GM12801 (cell line): ENCODE measurements around the gene THRAP3.

ENCODE experiments used
- TF ChIP-seq, protein P1 (sequence below): IDR thresholded peaks from one replicate; pipeline ENCODE4 v1.5.1; 2011; ENCODE audit warnings: control low read depth; ENCODE audit not compliant: insufficient read length; ENCODE audit errors: extremely low read depth

Gene THRAP3

GRCh38 chr1:36303650-36304360, 79.6 kb downstream of the THRAP3 start:
- TF ChIP-seq, protein P1, sequence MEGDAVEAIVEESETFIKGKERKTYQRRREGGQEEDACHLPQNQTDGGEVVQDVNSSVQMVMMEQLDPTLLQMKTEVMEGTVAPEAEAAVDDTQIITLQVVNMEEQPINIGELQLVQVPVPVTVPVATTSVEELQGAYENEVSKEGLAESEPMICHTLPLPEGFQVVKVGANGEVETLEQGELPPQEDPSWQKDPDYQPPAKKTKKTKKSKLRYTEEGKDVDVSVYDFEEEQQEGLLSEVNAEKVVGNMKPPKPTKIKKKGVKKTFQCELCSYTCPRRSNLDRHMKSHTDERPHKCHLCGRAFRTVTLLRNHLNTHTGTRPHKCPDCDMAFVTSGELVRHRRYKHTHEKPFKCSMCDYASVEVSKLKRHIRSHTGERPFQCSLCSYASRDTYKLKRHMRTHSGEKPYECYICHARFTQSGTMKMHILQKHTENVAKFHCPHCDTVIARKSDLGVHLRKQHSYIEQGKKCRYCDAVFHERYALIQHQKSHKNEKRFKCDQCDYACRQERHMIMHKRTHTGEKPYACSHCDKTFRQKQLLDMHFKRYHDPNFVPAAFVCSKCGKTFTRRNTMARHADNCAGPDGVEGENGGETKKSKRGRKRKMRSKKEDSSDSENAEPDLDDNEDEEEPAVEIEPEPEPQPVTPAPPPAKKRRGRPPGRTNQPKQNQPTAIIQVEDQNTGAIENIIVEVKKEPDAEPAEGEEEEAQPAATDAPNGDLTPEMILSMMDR = no peak

- TF ChIP-seq, protein P1 = no peak
Observed at GRCh38 chr1:36304521-36304920, 80.3 kb downstream of the THRAP3 start.

DNA sequence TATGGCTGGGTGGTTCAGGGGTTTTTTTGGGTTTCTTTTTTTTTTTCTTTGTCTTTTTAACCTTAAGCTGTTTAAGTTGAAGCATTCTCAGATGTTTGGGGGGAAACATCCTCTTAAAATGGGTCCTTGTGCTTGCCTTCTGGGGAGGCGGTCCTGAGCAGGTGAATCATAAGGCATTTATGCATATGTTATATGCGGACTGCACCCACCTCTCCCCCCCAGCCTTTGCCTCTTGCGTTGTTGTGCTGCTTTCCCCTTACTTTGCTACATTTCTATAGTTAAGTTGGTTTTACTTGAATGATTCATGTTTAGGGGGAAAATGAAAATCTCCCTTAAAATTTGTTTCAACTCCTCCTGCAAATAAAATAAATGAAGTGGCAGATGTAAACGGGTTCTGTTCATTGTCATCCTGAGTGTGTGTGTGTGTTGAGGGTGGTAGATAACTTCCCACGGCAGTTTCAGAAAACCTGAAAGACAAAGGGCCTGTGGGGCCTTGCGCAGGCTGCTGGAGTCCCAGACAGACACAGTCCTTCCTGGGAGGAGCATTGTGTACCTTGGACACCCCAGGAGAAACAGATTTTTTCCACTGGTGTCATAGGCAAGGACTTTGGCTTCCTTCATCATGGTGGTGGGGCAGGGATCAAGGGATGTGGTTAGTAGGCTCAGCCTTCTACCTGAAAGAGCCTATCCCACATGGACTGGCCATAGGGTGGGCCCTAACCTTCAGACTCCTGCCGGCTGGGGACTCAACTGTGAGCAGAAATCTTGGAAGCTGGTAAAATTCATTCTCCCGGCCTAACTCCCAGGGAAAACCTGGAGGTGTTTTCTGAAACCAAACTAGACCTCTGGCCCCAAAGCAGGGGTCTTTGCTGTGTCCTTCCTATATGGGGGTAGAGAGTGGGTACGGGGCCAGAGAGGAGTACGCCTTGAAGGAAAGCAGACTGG, 81.0 kb downstream of the THRAP3 start:
- TF ChIP-seq, protein P1 = no peak

DNA sequence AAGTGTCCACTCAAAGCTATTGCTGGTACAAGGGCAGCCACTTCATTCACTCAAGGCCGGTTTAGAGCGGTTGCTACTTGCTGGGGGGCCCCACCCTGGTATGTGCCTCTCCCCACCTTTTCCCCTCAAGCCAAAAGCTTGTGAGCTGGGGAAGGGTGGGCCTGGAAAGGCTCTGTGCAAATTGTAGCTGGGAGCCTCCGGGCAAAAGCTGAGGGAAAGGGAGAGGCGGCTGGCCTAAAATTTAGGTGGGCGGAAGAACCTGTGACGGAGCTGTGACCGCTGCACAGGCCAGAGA, 81.6 kb downstream of the THRAP3 start:
- TF ChIP-seq, protein P1 = no peak

DNA sequence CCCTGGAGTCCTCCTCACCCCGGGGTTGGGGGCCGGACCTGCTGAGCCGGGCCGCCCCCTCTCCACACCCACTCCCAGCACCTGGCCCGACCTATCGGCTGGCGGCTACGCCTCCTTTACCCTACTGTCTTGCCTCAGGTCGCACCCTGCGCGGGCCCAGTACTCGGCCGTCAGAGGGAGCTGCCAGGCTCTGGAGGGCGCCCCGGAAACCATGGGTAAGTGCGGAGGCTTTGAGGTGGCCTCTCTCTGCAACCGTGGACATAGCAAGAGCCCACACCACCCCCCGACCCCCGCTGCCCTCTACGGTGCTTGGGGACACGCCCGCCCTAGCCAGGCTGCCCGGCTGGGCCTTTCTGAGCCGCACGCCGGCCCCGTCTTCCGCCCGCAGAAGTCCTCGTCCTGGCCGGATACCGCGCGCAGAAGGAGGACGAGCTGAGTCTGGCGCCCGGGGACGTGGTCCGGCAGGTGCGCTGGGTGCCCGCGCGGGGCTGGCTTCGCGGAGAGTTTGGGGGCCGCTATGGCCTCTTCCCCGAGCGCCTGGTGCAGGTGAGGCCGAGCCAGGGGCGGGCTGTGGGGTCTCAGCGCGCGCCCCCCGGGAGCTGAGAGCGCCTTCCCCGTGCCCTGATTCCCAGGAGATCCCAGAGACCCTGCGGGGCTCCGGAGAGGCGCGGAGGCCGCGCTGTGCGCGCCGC, 82.1 kb downstream of the THRAP3 start, which contains the start of gene SH3D21:
TSS of gene SH3D21 (plus strand) at position 159 of the 692 bp plus-strand sequence. CDS start at position 212, 53 bp downstream.
- TF ChIP-seq, protein P1 = no peak

DNA sequence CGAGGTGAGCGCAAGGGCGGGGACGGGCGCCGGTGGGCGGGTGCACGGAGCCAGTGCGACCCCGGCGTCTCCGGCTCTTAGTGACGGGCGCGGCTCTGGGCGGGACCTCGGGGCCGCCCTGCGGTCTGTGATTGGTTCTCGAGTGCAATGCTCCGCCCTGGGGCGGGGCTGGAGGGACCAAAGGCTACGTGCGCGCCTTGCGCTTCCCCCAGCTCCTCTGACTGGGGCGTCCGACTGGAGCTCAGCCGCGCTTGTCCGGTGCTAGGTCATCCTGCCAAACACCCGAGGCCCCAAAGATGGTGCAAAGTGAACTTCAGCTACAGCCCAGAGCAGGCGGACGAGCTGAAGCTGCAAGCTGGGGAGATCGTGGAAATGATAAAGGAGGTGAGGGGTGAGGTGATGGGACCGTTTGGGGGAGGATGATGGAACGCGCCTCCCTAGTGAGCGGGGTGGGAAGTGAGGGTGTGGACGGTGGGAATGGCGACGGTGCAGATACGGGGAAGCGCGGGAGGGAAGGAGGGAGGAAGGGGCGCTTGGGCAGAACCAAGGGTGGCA, 82.7 kb downstream of the THRAP3 start:
- TF ChIP-seq, protein P1 = no peak
